Measurements from ENCODE around the gene LIPF. TPM values are rescaled to one million over a fixed set of nuclear protein-coding genes. Genes with fewer than 3 reads are reported as not detected.
A peak's percentile ranks its signal among the peaks of the same experiment; 100 is the strongest.

The LIPF gene
- total and polyA plus RNA-seq, 2 experiments from 2014 or later, result not detected

- no peak for DNase-seq (ENCODE audit: low read depth in 1 of 2, low spot score in 1 of 2)
- Histone ChIP-seq H3K4me1 (ENCODE audit: low read depth) (peaks cover 12% of the 10 kb centered on the region), H3K27ac (no peak overlapping the region), H3K4me3 (no peak overlapping the region), H3K27me3 (no peaks in the 10 kb centered on the region), H3K36me3 (no peaks in the 10 kb centered on the region), H3K9me3 (ENCODE audit: low read depth) (no peaks in the 10 kb centered on the region)
- TF ChIP-seq CTCF (IDR thresholded peaks at IDR 0.05; ENCODE audit: low read depth, low read length), result no peak
These were observed 7.8 kb downstream of the LIPF start for GRCh38 chr10:88672041-88672440.

GRCh38 chr10:88676283-88677060, 12.2 kb downstream of the LIPF start:
- Histone ChIP-seq H3K36me3 (no peaks in the 10 kb centered on the region), H3K9me3 (ENCODE audit: low read depth) (no peaks in the 10 kb centered on the region), H3K4me3 (no peak overlapping the region), H3K4me1 (ENCODE audit: low read depth) (peaks cover 35% of the 10 kb centered on the region), H3K27ac (peak overlapping the region; percentile 68), H3K27me3 (no peaks in the 10 kb centered on the region)
- TF ChIP-seq CTCF (IDR thresholded peaks at IDR 0.05; ENCODE audit: low read depth, low read length), result no peak
- DNase-seq (ENCODE audit: low read depth in 1 of 2, low spot score in 1 of 2), result peak in 1 of 2 donors; percentile 42

- Histone ChIP-seq H3K4me3 (no peak overlapping the region), H3K27ac (no peak overlapping the region), H3K36me3 (no peaks in the 10 kb centered on the region), H3K4me1 (ENCODE audit: low read depth) (peaks cover 32% of the 10 kb centered on the region), H3K9me3 (ENCODE audit: low read depth) (no peaks in the 10 kb centered on the region), H3K27me3 (no peaks in the 10 kb centered on the region)
- no peak for TF ChIP-seq CTCF (IDR thresholded peaks at IDR 0.05; ENCODE audit: low read depth, low read length)
- peak in 1 of 2 donors; percentile 17 for DNase-seq (ENCODE audit: low read depth in 1 of 2, low spot score in 1 of 2)
These were observed 16.7 kb downstream of the LIPF start for GRCh38 chr10:88680958-88681357.

GRCh38 chr10:88682491-88682890, 18.2 kb downstream of the LIPF start:
- no peak overlapping the region for H3K27ac ChIP-seq
- H3K9me3 ChIP-seq (ENCODE audit: low read depth), result no peaks in the 10 kb centered on the region
- H3K4me3 ChIP-seq, result no peak overlapping the region
- no peak for TF ChIP-seq CTCF (IDR thresholded peaks at IDR 0.05; ENCODE audit: low read depth, low read length)
- no peaks in the 10 kb centered on the region for H3K27me3 ChIP-seq
- H3K36me3 ChIP-seq, result no peaks in the 10 kb centered on the region
- H3K4me1 ChIP-seq (ENCODE audit: low read depth), result peaks cover 19% of the 10 kb centered on the region
- DNase-seq (ENCODE audit: low read depth in 1 of 2, low spot score in 1 of 2), result peak in 1 of 2 donors; percentile 21

GRCh38 chr10:88687853-88688467, 23.7 kb downstream of the LIPF start:
- Histone ChIP-seq H3K27me3 (no peaks in the 10 kb centered on the region), H3K4me3 (no peak overlapping the region), H3K4me1 (ENCODE audit: low read depth) (no peaks in the 10 kb centered on the region), H3K9me3 (ENCODE audit: low read depth) (no peaks in the 10 kb centered on the region), H3K36me3 (no peaks in the 10 kb centered on the region), H3K27ac (no peak overlapping the region)
- DNase-seq (ENCODE audit: low read depth in 1 of 2, low spot score in 1 of 2), result peak; percentile 38 to 49
- TF ChIP-seq CTCF (IDR thresholded peaks at IDR 0.05; ENCODE audit: low read depth, low read length), result peak; percentile 89
